Stomach (tissue), 9 donors: Measurements from ENCODE around the gene TMPRSS2. TPM values are rescaled to one million over a fixed set of nuclear protein-coding genes. Genes with fewer than 3 reads are reported as not detected.
A peak's percentile ranks its signal among the peaks of the same experiment; 100 is the strongest.

Experiments used
- DNase-seq, 2 donors: peaks; one replicate each; pipeline versions ENCODE4 v3.0.0 to v3.0.0-alpha.2; 2013 to 2019
- H3K27ac ChIP-seq, 5 donors: fragments of 200-600 bp in 4 of 5; sonication (generic) in 4 of 5; one replicate each; pipeline ENCODE4 v1.5.1; 2013 to 2019; ENCODE audit warnings: mild to moderate bottlenecking in 1 of 5, moderate library complexity in 1 of 5
- H3K27me3 ChIP-seq, 3 donors: fragments of 200-600 bp; sonication (generic); one replicate each; pipeline ENCODE4 v1.5.1; 2017 to 2019; ENCODE audit warnings: mixed run types in 1 of 3
- H3K36me3 ChIP-seq, 4 donors: fragments of 200-600 bp; sonication (generic); 1 replicate in 3 of 4; 2 replicates in 1 of 4; pipeline ENCODE4 v1.5.1; 2016 to 2019
- H3K4me1 ChIP-seq, 4 donors: fragments of 200-600 bp; sonication (generic); one replicate each; pipeline ENCODE4 v1.5.1; 2016 to 2019
- H3K4me3 ChIP-seq, 4 donors: fragments of 200-600 bp; sonication (generic) in 3 of 4; one replicate each; pipeline ENCODE4 v1.5.1; 2016 to 2019; ENCODE audit warnings: mild to moderate bottlenecking in 1 of 4
- H3K9me3 ChIP-seq, 4 donors: fragments of 200-600 bp; sonication (generic); one replicate each; pipeline ENCODE4 v1.5.1; 2016 to 2019
- CTCF ChIP-seq, 7 experiments: fragments of 450-650 bp in 4 of 7; fragments of 200-600 bp in 3 of 7; sonication (generic) in 3 of 7; IDR thresholded peaks; one replicate each; pipeline ENCODE4 v1.5.1; 2016 to 2019; ENCODE audit warnings: antibody characterized with exemption in 7 of 7, control low read depth in 2 of 7, mild to moderate bottlenecking in 1 of 7
- EP300 ChIP-seq: sonication (generic); formaldehyde crosslinking; IDR thresholded peaks from one replicate; pipeline ENCODE4 v1.6.1; 2017; ENCODE audit warnings: antibody characterized with exemption
- POLR2A ChIP-seq, 4 donors: fragments of 450-650 bp; IDR thresholded peaks; one replicate each; pipeline ENCODE4 v1.6.1; 2016; ENCODE audit warnings: antibody characterized with exemption in 4 of 4, control low read depth in 2 of 4, mild to moderate bottlenecking in 1 of 4, moderate library complexity in 1 of 4
- POLR2AphosphoS5 ChIP-seq, 3 donors: sonication (generic); formaldehyde crosslinking; IDR thresholded peaks; one replicate each; pipeline ENCODE4 v1.6.1; 2016; ENCODE audit warnings: antibody characterized with exemption in 3 of 3
- WGBS, 5 donors: extraction: QIAGEN DNeasy Blood & Tissue Kit in 3 of 5; methylation state at CpG; one replicate each; pipeline versions ENCODE4 v1.1.5 to v1.1.7; 2013 to 2018; 5-methylcytosine and 5-hydroxymethylcytosine counted together
- intact Hi-C: fragments of 100-400 bp; cut with DNase I; formaldehyde crosslinking; loops from one replicate; pipeline ENCODE4 v1.15.1; 2023; ENCODE audit warnings: low total_unique reads
- polyA plus RNA-seq, 3 donors: library from polyadenylated mRNA; stranded (reverse); fragments of 200-250 nt; gene quantifications; one replicate each; pipeline ENCODE4 v1.2.3, GENCODE V29; 2013
- total RNA-seq, 5 donors: library from RNA; depleted of rRNA; stranded (reverse); fragments of >200 nt; gene quantifications; one replicate each; pipeline versions ENCODE4 v1.1.0 to v1.2.3, GENCODE V29; 2014 to 2016
- donor health status: healthy with polysubstance abuse.
- donor health status: Bipolar disorder and iron deficiency.
- donor health status: healthy.

Gene TMPRSS2
- total and polyA plus RNA-seq, 8 donors = 58.2 to 554 (median 125) TPM

GRCh38 chr21:41501919-41502318 is 6.0 kb downstream of the TMPRSS2 start:
- Histone ChIP-seq H3K4me1 (peaks cover 7 to 58% (median 47%) of the 10 kb centered on the region in 4 donors), H3K27me3 (peaks cover 0 to 35% (median 5%) of the 10 kb centered on the region in 3 donors), H3K9me3 (no peaks in the 10 kb centered on the region), H3K27ac (peak overlapping the region; percentile 71 to 97 (median 91)), H3K36me3 (no peaks in the 10 kb centered on the region), H3K4me3 (peak overlapping the region in 3 of 4 donors; percentile 20 to 62 (median 49))
- TF ChIP-seq POLR2A (IDR thresholded peaks at IDR 0.05) (no peak), POLR2AphosphoS5 (IDR thresholded peaks at IDR 0.05) (peak in 1 of 3 donors; percentile 68)
- no peak for DNase-seq
- intact Hi-C loops = no loop called here
- WGBS, 5 donors = 30 to 58% (median 43%) methylated on average over 7 of the region's 7 CpGs

GRCh38 chr21:41500931-41501381 is 7.0 kb downstream of the TMPRSS2 start:
- Histone ChIP-seq H3K27me3 (peaks cover 0 to 25% (median 0%) of the 10 kb centered on the region in 3 donors), H3K27ac (peak overlapping the region; percentile 71 to 97 (median 91)), H3K4me3 (peak overlapping the region in 3 of 4 donors; percentile 2 to 29 (median 13)), H3K9me3 (no peaks in the 10 kb centered on the region), H3K4me1 (peaks cover 7 to 57% (median 48%) of the 10 kb centered on the region in 4 donors), H3K36me3 (peaks cover 0 to 5% (median 0%) of the 10 kb centered on the region in 4 donors)
- 21 to 51% (median 34%) methylated on average over 9 of the region's 9 CpGs for WGBS, 5 donors
- DNase-seq = peak; percentile 57 to 74
- intact Hi-C loops = no loop called here
- TF ChIP-seq POLR2A (IDR thresholded peaks at IDR 0.05) (no peak), CTCF (IDR thresholded peaks at IDR 0.05) (no peak), POLR2AphosphoS5 (IDR thresholded peaks at IDR 0.05) (peak in 2 of 3 donors; percentile 52 to 62), EP300 (no peak)

- TF ChIP-seq POLR2A (IDR thresholded peaks at IDR 0.05) = no peak
- TF ChIP-seq POLR2AphosphoS5 (IDR thresholded peaks at IDR 0.05) = no peak
- DNase-seq = peak in 1 of 2 donors; percentile 73
- Histone ChIP-seq H3K27me3 (peaks cover 0 to 19% (median 0%) of the 10 kb centered on the region in 3 donors), H3K27ac (peak overlapping the region; percentile 70 to 97 (median 91)), H3K4me1 (peaks cover 7 to 63% (median 48%) of the 10 kb centered on the region in 4 donors), H3K4me3 (peak overlapping the region in 3 of 4 donors; percentile 18 to 29 (median 20)), H3K36me3 (peaks cover 0 to 5% (median 0%) of the 10 kb centered on the region in 4 donors), H3K9me3 (no peaks in the 10 kb centered on the region)
- WGBS, 5 donors = 29 to 77% (median 42%) methylated on average over 6 of the region's 6 CpGs
- intact Hi-C loops = no loop called here
Measured at GRCh38 chr21:41500363-41500762, 7.6 kb downstream of the TMPRSS2 start.

DNA sequence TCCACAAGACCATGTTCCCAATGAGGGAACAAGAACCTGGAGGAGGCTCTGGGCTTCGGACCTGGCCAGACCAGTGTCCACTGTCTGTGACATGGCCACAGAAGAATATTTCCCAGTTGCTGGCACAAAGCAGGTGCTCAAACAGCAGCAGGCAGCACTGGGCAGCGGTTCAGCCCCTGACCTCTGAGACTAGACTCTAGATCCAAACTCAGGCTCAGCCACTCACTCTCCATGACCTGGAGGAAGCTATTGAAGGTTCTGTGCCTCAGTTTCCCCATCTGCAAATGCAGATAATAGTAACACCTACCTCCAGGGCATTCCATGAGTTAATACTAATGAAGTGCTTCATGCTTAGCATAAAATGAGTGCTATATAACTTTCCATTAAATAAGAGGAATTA is 8.0 kb downstream of the TMPRSS2 start:
- H3K27ac ChIP-seq = peak overlapping the region; percentile 74 to 97 (median 91)
- no peak for DNase-seq
- peaks cover 0 to 15% (median 0%) of the 10 kb centered on the region in 3 donors for H3K27me3 ChIP-seq
- intact Hi-C loops = no loop called here
- peaks cover 7 to 61% (median 48%) of the 10 kb centered on the region in 4 donors for H3K4me1 ChIP-seq
- TF ChIP-seq EP300 (no peak), CTCF (IDR thresholded peaks at IDR 0.05) (no peak), POLR2AphosphoS5 (IDR thresholded peaks at IDR 0.05) (no peak)
- peak overlapping the region in 3 of 4 donors; percentile 18 to 29 (median 20) for H3K4me3 ChIP-seq
- H3K36me3 ChIP-seq = peaks cover 0 to 5% (median 0%) of the 10 kb centered on the region in 4 donors
- H3K9me3 ChIP-seq = no peaks in the 10 kb centered on the region
- WGBS, 5 donors = 27 to 71% (median 36%) methylated on average over 2 of the region's 2 CpGs

DNA sequence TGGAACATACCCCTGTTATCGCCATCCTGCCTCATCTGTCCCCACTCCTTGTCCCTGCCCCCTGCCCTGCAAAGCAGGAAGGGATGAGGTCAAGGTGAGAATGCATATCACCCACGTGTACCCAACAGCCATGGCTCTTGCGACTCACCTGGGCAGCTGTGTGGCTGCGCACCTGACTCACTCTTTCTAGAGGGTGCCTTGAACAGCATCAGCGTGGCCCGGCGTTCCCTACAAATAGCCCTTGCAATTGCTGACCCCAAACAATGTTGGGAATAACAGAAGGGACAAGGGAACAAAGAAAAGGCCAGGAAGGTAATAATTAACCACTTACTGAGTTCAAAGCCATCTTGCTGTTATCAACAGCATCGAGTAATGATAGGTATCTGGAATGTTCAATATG is 10.2 kb downstream of the TMPRSS2 start:
- H3K4me3 ChIP-seq = no peak overlapping the region
- intact Hi-C loops = no loop called here
- peaks cover 0 to 6% (median 0%) of the 10 kb centered on the region in 3 donors for H3K27me3 ChIP-seq
- no peaks in the 10 kb centered on the region for H3K9me3 ChIP-seq
- peak overlapping the region; percentile 55 to 97 (median 91) for H3K27ac ChIP-seq
- no peak for DNase-seq
- H3K4me1 ChIP-seq = peaks cover 7 to 60% (median 37%) of the 10 kb centered on the region in 4 donors
- TF ChIP-seq EP300 = no peak
- no peak for TF ChIP-seq CTCF (IDR thresholded peaks at IDR 0.05)
- peak in 1 of 3 donors; percentile 60 for TF ChIP-seq POLR2AphosphoS5 (IDR thresholded peaks at IDR 0.05)
- no peak for TF ChIP-seq POLR2A (IDR thresholded peaks at IDR 0.05)
- H3K36me3 ChIP-seq = peaks cover 10 to 21% (median 18%) of the 10 kb centered on the region in 4 donors
- WGBS, 5 donors = 31 to 65% (median 46%) methylated on average over 8 of the region's 8 CpGs
